K562 (cell line): ENCODE results near the gene CYB5D1. TPM values are rescaled to one million over a fixed set of nuclear protein-coding genes. Genes with fewer than 3 reads are reported as not detected.
A peak's percentile ranks its signal among the peaks of the same experiment; 100 is the strongest.

ENCODE experiments used
- CAMTA2 ChIP-seq: fragments of 250-450 bp; sonication (Bioruptor Pico); conservative IDR thresholded peaks from 2 replicates; pipeline ENCODE4 v1.5.1; 2022
- CREB3 ChIP-seq: fragments of 450-650 bp; conservative IDR thresholded peaks from 2 replicates; pipeline ENCODE4 v1.6.1; 2016; ENCODE audit warnings: missing genetic modification characterization, low read depth, mild to moderate bottlenecking, missing compliant biosample characterization, moderate library complexity
- E2F6 ChIP-seq, 2 experiments: IDR thresholded peaks; 2 replicates each; pipeline ENCODE4 v1.6.1; 2011; ENCODE audit warnings: borderline replicate concordance in 1 of 2, control low read depth in 1 of 2, low read depth in 1 of 2, low read length in 1 of 2, mild to moderate bottlenecking in 1 of 2, mixed read lengths in 1 of 2, moderate library complexity in 1 of 2; ENCODE audit not compliant: insufficient read depth in 1 of 2, insufficient read length in 1 of 2, poor library complexity in 1 of 2, severe bottlenecking in 1 of 2; ENCODE audit errors: extremely low read depth in 1 of 2
- EGR1 ChIP-seq: fragments of 450-650 bp; conservative IDR thresholded peaks from 2 replicates; pipeline ENCODE4 v1.6.1; 2017; ENCODE audit warnings: mild to moderate bottlenecking
- ELK1 ChIP-seq: sonication (generic); formaldehyde crosslinking; IDR thresholded peaks from 2 replicates; pipeline ENCODE4 v1.8.1; 2022; ENCODE audit warnings: missing genetic modification reagents
- EP400 ChIP-seq: fragments of 450-650 bp; IDR thresholded peaks from 2 replicates; pipeline ENCODE4 v1.6.1; 2017; ENCODE audit warnings: antibody characterized with exemption, mild to moderate bottlenecking, moderate library complexity
- HMG20A ChIP-seq: fragments of 450-650 bp; formaldehyde crosslinking; conservative IDR thresholded peaks from 2 replicates; pipeline ENCODE4 v1.4.0; 2020; ENCODE audit warnings: mild to moderate bottlenecking, mixed read lengths
- JUND ChIP-seq, 2 experiments: IDR thresholded peaks; 2 replicates in 1 of 2; 3 replicates in 1 of 2; pipeline ENCODE4 v1.6.1; 2011; ENCODE audit warnings: borderline replicate concordance in 2 of 2, low read depth in 2 of 2, low read length in 2 of 2, improper control_type of control experiment in 1 of 2, missing biosample characterization in 1 of 2, missing genetic modification characterization in 1 of 2, missing genetic modification reagents in 1 of 2
- LEF1 ChIP-seq: fragments of 450-650 bp; IDR thresholded peaks from 2 replicates; pipeline ENCODE4 v1.6.1; 2016; ENCODE audit warnings: mild to moderate bottlenecking
- MNT ChIP-seq, 2 experiments: fragments of 450-650 bp; conservative IDR thresholded peaks; 2 replicates each; pipeline ENCODE4 v1.6.1; 2017; ENCODE audit warnings: mild to moderate bottlenecking in 2 of 2, moderate library complexity in 2 of 2
- NR2C2 ChIP-seq, 2 experiments: fragments of 200-800 bp in 1 of 2; sonication (Bioruptor generic) in 1 of 2; sonication (generic) in 1 of 2; formaldehyde crosslinking in 1 of 2; IDR thresholded peaks; 2 replicates each; pipeline versions ENCODE4 v1.6.1 to v1.8.0; 2016 to 2022; ENCODE audit warnings: mild to moderate bottlenecking in 1 of 2, missing compliant biosample characterization in 1 of 2, missing genetic modification characterization in 1 of 2, missing genetic modification reagents in 1 of 2
- PHF20 ChIP-seq: fragments of 450-650 bp; IDR thresholded peaks from 2 replicates; pipeline ENCODE4 v1.6.1; 2018; ENCODE audit not compliant: partially characterized antibody
- POLR2G ChIP-seq: fragments of 200-400 bp; formaldehyde crosslinking; IDR thresholded peaks from 2 replicates; pipeline ENCODE4 v1.6.1; 2017; ENCODE audit warnings: low read depth, mild to moderate bottlenecking, antibody characterized with exemption, low read length, moderate library complexity
- RBFOX2 ChIP-seq: fragments of 200-400 bp; formaldehyde crosslinking; IDR thresholded peaks from 2 replicates; pipeline ENCODE4 v1.6.1; 2017; ENCODE audit warnings: low read depth, mild to moderate bottlenecking, low read length, moderate library complexity
- RBM25 ChIP-seq: fragments of 200-400 bp; formaldehyde crosslinking; IDR thresholded peaks from 2 replicates; pipeline ENCODE4 v1.6.1; 2018; ENCODE audit warnings: low read length, low read depth, moderate library complexity; ENCODE audit not compliant: severe bottlenecking
- SIN3A ChIP-seq, 2 experiments: fragments of 150-350 bp in 1 of 2; IDR thresholded peaks; 2 replicates each; pipeline ENCODE4 v1.6.1; 2011 to 2016; ENCODE audit warnings: borderline replicate concordance in 2 of 2, low read depth in 2 of 2, low read length in 2 of 2, mild to moderate bottlenecking in 2 of 2, moderate library complexity in 2 of 2; ENCODE audit not compliant: control insufficient read depth in 1 of 2
- TGIF2 ChIP-seq: sonication (generic); formaldehyde crosslinking; IDR thresholded peaks from 2 replicates; pipeline ENCODE4 v1.8.1; 2022; ENCODE audit warnings: mild to moderate bottlenecking, missing genetic modification reagents, moderate library complexity
- YY1 ChIP-seq, 3 experiments: IDR thresholded peaks; 2 replicates each; pipeline ENCODE4 v1.6.1; 2011; ENCODE audit warnings: low read length in 2 of 3, mild to moderate bottlenecking in 2 of 3, moderate library complexity in 2 of 3, borderline replicate concordance in 1 of 3, control low read depth in 1 of 3, low read depth in 1 of 3; ENCODE audit not compliant: insufficient read depth in 3 of 3, insufficient replicate concordance in 2 of 3, control insufficient read depth in 1 of 3, insufficient read length in 1 of 3; ENCODE audit errors: extremely low read depth in 1 of 3
- polyA plus RNA-seq, 8 experiments: library from polyadenylated mRNA; depleted of rRNA in 4 of 8; stranded (reverse) in 5 of 8; unstranded in 3 of 8; fragments of >200 nt; fragmentation: Nextera tagmentation in 2 of 8; fragmentation: Illumina TruSeq in 1 of 8; extraction: Ambion mirVana in 2 of 8; extraction: Trizol in 1 of 8; gene quantifications; 2 replicates each; pipeline versions ENCODE4 v1.2.1 to v1.2.3, GENCODE V29; 2011 to 2014; ENCODE audit warnings: inconsistent platforms in 1 of 8, missing spikeins in 1 of 8
- total RNA-seq, 7 experiments: library from RNA; depleted of rRNA in 6 of 7; stranded (reverse); fragments of >200 nt in 6 of 7; fragmentation: Illumina TruSeq in 2 of 7; extraction: Trizol in 2 of 7; gene quantifications; 2 replicates each; pipeline versions ENCODE4 v1.2.1 to v1.2.3, GENCODE V29; 2011 to 2021; ENCODE audit warnings: low replicate concordance in 1 of 7

Gene CYB5D1
- total and polyA plus RNA-seq, 9 of the 15 experiments (the other 6 are each of a cell fraction or from before 2014, with no cell fraction given) = 2.4 to 7.9 (median 5.7) TPM

- TF ChIP-seq MNT (conservative IDR thresholded peaks at IDR 0.05) (peak; percentile 65 to 67), RBM25 (peak; percentile 75), CREB3 (tag) (no peak), EGR1 (0 out of 2 replicates have a peak, but pooled peaks have one; percentile 23), CAMTA2 (CRISPR knock-in tag) (no peak), YY1 (IDR thresholded peaks at IDR 0.05; ENCODE audit: borderline replicate concordance in 1 of 3, control insufficient read depth in 1 of 3, extremely low read depth in 1 of 3, insufficient read depth in 3 of 3, insufficient read length in 1 of 3, insufficient replicate concordance in 2 of 3, low read depth in 1 of 3, low read length in 2 of 3) (peak in 1 of 3 experiments; percentile 55), TGIF2 (CRISPR knock-in tag) (no peak), RBFOX2 (peak; percentile 82), NR2C2 (CRISPR knock-in tag; IDR thresholded peaks at IDR 0.05) (no peak), NR2C2 (tag; IDR thresholded peaks at IDR 0.05) (peak; percentile 66; the same call in 1 of the 2 replicates), HMG20A (CRISPR knock-in tag) (no peak), LEF1 (0 out of 2 replicates have a peak, but pooled peaks have one; percentile 17), EP400 (peak; percentile 44; the same call in 1 of the 2 replicates), POLR2G (peak; percentile 81), E2F6 (IDR thresholded peaks at IDR 0.05; ENCODE audit: borderline replicate concordance in 1 of 2, extremely low read depth in 1 of 2, insufficient read depth in 1 of 2, insufficient read length in 1 of 2, low read depth in 1 of 2, low read length in 1 of 2, poor library complexity in 1 of 2, severe bottlenecking in 1 of 2) (peak in 1 of 2 experiments; percentile 26), JUND (IDR thresholded peaks at IDR 0.05; ENCODE audit: borderline replicate concordance, low read depth, low read length) (0 out of 2 replicates have a peak, but pooled peaks have one; percentile 23), JUND (tag; IDR thresholded peaks at IDR 0.05; ENCODE audit: borderline replicate concordance, low read depth, low read length) (no peak), SIN3A (IDR thresholded peaks at IDR 0.05; ENCODE audit: borderline replicate concordance in 2 of 2, control insufficient read depth in 1 of 2, low read depth in 2 of 2, low read length in 2 of 2) (0 out of 4 replicates have a peak, but pooled peaks of 1 of the 2 experiments have one; percentile 14), PHF20 (no peak), ELK1 (CRISPR knock-in tag) (no peak)
These were observed 13.3 kb upstream of the CYB5D1 start (continued) for GRCh38 chr17:7844292-7845154.
